ENCODE measurements around the gene CD40.

CD40 gene

GRCh38 chr20:46117704-46118467, at the start of gene CD40:
TSS of gene CD40 (plus strand) at chr20:46118314. CDS start at chr20:46118344, 30 bp downstream.
- peak within 1 kb of the TSS; percentile 71 for H3K4me3 ChIP-seq (ENCODE audit: low read depth, low read length)
- no peaks in the 10 kb centered on the region for H3K9me3 ChIP-seq (ENCODE audit: control insufficient read depth, insufficient read depth, low read depth, low read length)
- peaks cover 55% of the 10 kb centered on the region for H3K27me3 ChIP-seq (ENCODE audit: control insufficient read depth, insufficient read depth, low read length)
- peaks cover 6% of the 10 kb centered on the region for H3K36me3 ChIP-seq (ENCODE audit: control insufficient read depth, insufficient read depth, low read length)
- H3K27ac ChIP-seq (ENCODE audit: low read depth, low read length): no peak within 1 kb of the TSS
- no peak within 1 kb of the TSS for H3K9ac ChIP-seq (ENCODE audit: low read length)
- H3K4me1 ChIP-seq (ENCODE audit: control insufficient read depth, insufficient read depth, low read length): peaks cover 2% of the 10 kb centered on the region; the same call in 1 of the 2 replicates

GRCh38 chr20:46070215-46070900, 47.8 kb upstream of the CD40 start:
- Histone ChIP-seq H3K27ac (ENCODE audit: low read depth, low read length) (peak overlapping the region; percentile 6; the same call in 1 of the 2 replicates), H3K9ac (ENCODE audit: low read length) (no peak overlapping the region), H3K27me3 (ENCODE audit: control insufficient read depth, insufficient read depth, low read length) (no peaks in the 10 kb centered on the region), H3K4me3 (ENCODE audit: low read depth, low read length) (no peak overlapping the region), H3K4me1 (ENCODE audit: control insufficient read depth, insufficient read depth, low read length) (peaks cover 28% of the 10 kb centered on the region), H3K36me3 (ENCODE audit: control insufficient read depth, insufficient read depth, low read length) (peaks cover 54% of the 10 kb centered on the region), H3K9me3 (ENCODE audit: control insufficient read depth, insufficient read depth, low read depth, low read length) (no peaks in the 10 kb centered on the region)

- Histone ChIP-seq H3K27me3 (ENCODE audit: control insufficient read depth, insufficient read depth, low read length) (no peaks in the 10 kb centered on the region), H3K9ac (ENCODE audit: low read length) (no peak overlapping the region), H3K9me3 (ENCODE audit: control insufficient read depth, insufficient read depth, low read depth, low read length) (no peaks in the 10 kb centered on the region), H3K4me3 (ENCODE audit: low read depth, low read length) (no peak overlapping the region), H3K36me3 (ENCODE audit: control insufficient read depth, insufficient read depth, low read length) (peaks cover 48% of the 10 kb centered on the region), H3K4me1 (ENCODE audit: control insufficient read depth, insufficient read depth, low read length) (peaks cover 33% of the 10 kb centered on the region), H3K27ac (ENCODE audit: low read depth, low read length) (no peak overlapping the region)
These were observed 46.5 kb upstream of the CD40 start for GRCh38 chr20:46071573-46071972.

GRCh38 chr20:46073024-46073423, 45.1 kb upstream of the CD40 start:
- H3K36me3 ChIP-seq (ENCODE audit: control insufficient read depth, insufficient read depth, low read length): peaks cover 42% of the 10 kb centered on the region
- H3K4me1 ChIP-seq (ENCODE audit: control insufficient read depth, insufficient read depth, low read length): peaks cover 37% of the 10 kb centered on the region
- H3K4me3 ChIP-seq (ENCODE audit: low read depth, low read length): no peak overlapping the region
- no peaks in the 10 kb centered on the region for H3K27me3 ChIP-seq (ENCODE audit: control insufficient read depth, insufficient read depth, low read length)
- H3K27ac ChIP-seq (ENCODE audit: low read depth, low read length): no peak overlapping the region
- no peaks in the 10 kb centered on the region for H3K9me3 ChIP-seq (ENCODE audit: control insufficient read depth, insufficient read depth, low read depth, low read length)
- no peak overlapping the region for H3K9ac ChIP-seq (ENCODE audit: low read length)

GRCh38 chr20:46073443-46073842, 44.7 kb upstream of the CD40 start:
- H3K9ac ChIP-seq (ENCODE audit: low read length): no peak overlapping the region
- H3K4me3 ChIP-seq (ENCODE audit: low read depth, low read length): no peak overlapping the region
- H3K4me1 ChIP-seq (ENCODE audit: control insufficient read depth, insufficient read depth, low read length): peaks cover 37% of the 10 kb centered on the region
- H3K27me3 ChIP-seq (ENCODE audit: control insufficient read depth, insufficient read depth, low read length): no peaks in the 10 kb centered on the region
- H3K36me3 ChIP-seq (ENCODE audit: control insufficient read depth, insufficient read depth, low read length): peaks cover 42% of the 10 kb centered on the region
- no peaks in the 10 kb centered on the region for H3K9me3 ChIP-seq (ENCODE audit: control insufficient read depth, insufficient read depth, low read depth, low read length)
- no peak overlapping the region for H3K27ac ChIP-seq (ENCODE audit: low read depth, low read length)

- Histone ChIP-seq H3K9me3 (ENCODE audit: control insufficient read depth, insufficient read depth, low read depth, low read length) (no peaks in the 10 kb centered on the region), H3K4me1 (ENCODE audit: control insufficient read depth, insufficient read depth, low read length) (peaks cover 37% of the 10 kb centered on the region), H3K27ac (ENCODE audit: low read depth, low read length) (no peak overlapping the region), H3K9ac (ENCODE audit: low read length) (no peak overlapping the region), H3K36me3 (ENCODE audit: control insufficient read depth, insufficient read depth, low read length) (peaks cover 44% of the 10 kb centered on the region), H3K27me3 (ENCODE audit: control insufficient read depth, insufficient read depth, low read length) (no peaks in the 10 kb centered on the region), H3K4me3 (ENCODE audit: low read depth, low read length) (no peak overlapping the region)
These were observed 44.1 kb upstream of the CD40 start for GRCh38 chr20:46074006-46074405.

GRCh38 chr20:46076806-46077205, 41.3 kb upstream of the CD40 start:
- H3K4me3 ChIP-seq (ENCODE audit: low read depth, low read length): no peak overlapping the region
- H3K27ac ChIP-seq (ENCODE audit: low read depth, low read length): no peak overlapping the region
- peaks cover 36% of the 10 kb centered on the region for H3K36me3 ChIP-seq (ENCODE audit: control insufficient read depth, insufficient read depth, low read length)
- H3K27me3 ChIP-seq (ENCODE audit: control insufficient read depth, insufficient read depth, low read length): no peaks in the 10 kb centered on the region
- no peaks in the 10 kb centered on the region for H3K9me3 ChIP-seq (ENCODE audit: control insufficient read depth, insufficient read depth, low read depth, low read length)
- H3K4me1 ChIP-seq (ENCODE audit: control insufficient read depth, insufficient read depth, low read length): peaks cover 34% of the 10 kb centered on the region
- H3K9ac ChIP-seq (ENCODE audit: low read length): no peak overlapping the region

GRCh38 chr20:46077642-46078305, 40.3 kb upstream of the CD40 start:
- Histone ChIP-seq H3K27ac (ENCODE audit: low read depth, low read length) (no peak overlapping the region), H3K27me3 (ENCODE audit: control insufficient read depth, insufficient read depth, low read length) (no peaks in the 10 kb centered on the region), H3K4me1 (ENCODE audit: control insufficient read depth, insufficient read depth, low read length) (peaks cover 30% of the 10 kb centered on the region), H3K9ac (ENCODE audit: low read length) (no peak overlapping the region), H3K9me3 (ENCODE audit: control insufficient read depth, insufficient read depth, low read depth, low read length) (no peaks in the 10 kb centered on the region), H3K36me3 (ENCODE audit: control insufficient read depth, insufficient read depth, low read length) (peaks cover 36% of the 10 kb centered on the region), H3K4me3 (ENCODE audit: low read depth, low read length) (no peak overlapping the region)

- no peak overlapping the region for H3K9ac ChIP-seq (ENCODE audit: low read length)
- no peaks in the 10 kb centered on the region for H3K9me3 ChIP-seq (ENCODE audit: control insufficient read depth, insufficient read depth, low read depth, low read length)
- no peak overlapping the region for H3K27ac ChIP-seq (ENCODE audit: low read depth, low read length)
- no peak overlapping the region for H3K4me3 ChIP-seq (ENCODE audit: low read depth, low read length)
- peaks cover 36% of the 10 kb centered on the region for H3K36me3 ChIP-seq (ENCODE audit: control insufficient read depth, insufficient read depth, low read length)
- peaks cover 20% of the 10 kb centered on the region for H3K4me1 ChIP-seq (ENCODE audit: control insufficient read depth, insufficient read depth, low read length)
- H3K27me3 ChIP-seq (ENCODE audit: control insufficient read depth, insufficient read depth, low read length): no peaks in the 10 kb centered on the region
These were observed 39.2 kb upstream of the CD40 start for GRCh38 chr20:46078954-46079353.

GRCh38 chr20:46081074-46081473, 37.0 kb upstream of the CD40 start:
- H3K36me3 ChIP-seq (ENCODE audit: control insufficient read depth, insufficient read depth, low read length): peaks cover 24% of the 10 kb centered on the region
- no peaks in the 10 kb centered on the region for H3K9me3 ChIP-seq (ENCODE audit: control insufficient read depth, insufficient read depth, low read depth, low read length)
- no peak overlapping the region for H3K9ac ChIP-seq (ENCODE audit: low read length)
- no peak overlapping the region for H3K27ac ChIP-seq (ENCODE audit: low read depth, low read length)
- H3K4me1 ChIP-seq (ENCODE audit: control insufficient read depth, insufficient read depth, low read length): peaks cover 6% of the 10 kb centered on the region
- no peaks in the 10 kb centered on the region for H3K27me3 ChIP-seq (ENCODE audit: control insufficient read depth, insufficient read depth, low read length)
- H3K4me3 ChIP-seq (ENCODE audit: low read depth, low read length): no peak overlapping the region

- no peaks in the 10 kb centered on the region for H3K27me3 ChIP-seq (ENCODE audit: control insufficient read depth, insufficient read depth, low read length)
- no peak overlapping the region for H3K27ac ChIP-seq (ENCODE audit: low read depth, low read length)
- peaks cover 16% of the 10 kb centered on the region for H3K36me3 ChIP-seq (ENCODE audit: control insufficient read depth, insufficient read depth, low read length)
- H3K9me3 ChIP-seq (ENCODE audit: control insufficient read depth, insufficient read depth, low read depth, low read length): no peaks in the 10 kb centered on the region
- H3K4me3 ChIP-seq (ENCODE audit: low read depth, low read length): no peak overlapping the region
- peaks cover 2% of the 10 kb centered on the region for H3K4me1 ChIP-seq (ENCODE audit: control insufficient read depth, insufficient read depth, low read length)
- H3K9ac ChIP-seq (ENCODE audit: low read length): no peak overlapping the region
These were observed 35.0 kb upstream of the CD40 start for GRCh38 chr20:46083101-46083500.
